H9 (cell line): ENCODE measurements around the gene ZNF618. TPM values are rescaled to one million over a fixed set of nuclear protein-coding genes. Genes with fewer than 3 reads are reported as not detected.
"Not testable (repeated sequence)": the region's sequence is repeated elsewhere in the genome, so short reads cannot be mapped to it uniquely, and the experiment has no call there.

Experiments used
- DNase-seq: peaks from one replicate; pipeline ENCODE4 v3.0.0-alpha.2; 2017
- H2AFZ ChIP-seq: one replicate; pipeline ENCODE4 v1.6.1; 2013; ENCODE audit warnings: mild to moderate bottlenecking, low read length, control low read depth, moderate library complexity
- H2AK5ac ChIP-seq: 2 replicates; pipeline ENCODE4 v1.6.1; 2013; ENCODE audit warnings: low read length, control low read depth, mixed read lengths; ENCODE audit not compliant: insufficient read length
- H2BK120ac ChIP-seq: one replicate; pipeline ENCODE4 v1.6.1; 2013; ENCODE audit warnings: low read depth, mild to moderate bottlenecking, low read length, control low read depth, inconsistent platforms; ENCODE audit not compliant: poor library complexity, severe bottlenecking
- H2BK12ac ChIP-seq: 2 replicates; pipeline ENCODE4 v1.6.1; 2013; ENCODE audit warnings: low read length, control low read depth, mixed read lengths, low read depth; ENCODE audit not compliant: insufficient read length
- H2BK15ac ChIP-seq: 2 replicates; pipeline ENCODE4 v1.6.1; 2013; ENCODE audit warnings: low read depth, low read length, control low read depth
- H2BK20ac ChIP-seq: one replicate; pipeline ENCODE4 v1.6.1; 2013; ENCODE audit warnings: low read depth, mild to moderate bottlenecking, low read length, control low read depth, inconsistent platforms; ENCODE audit not compliant: poor library complexity, severe bottlenecking
- H2BK5ac ChIP-seq: 2 replicates; pipeline ENCODE4 v1.6.1; 2013; ENCODE audit warnings: low read length, control low read depth, mixed read lengths; ENCODE audit not compliant: insufficient read length
- H3K14ac ChIP-seq: 2 replicates; pipeline ENCODE4 v1.6.1; 2013; ENCODE audit warnings: low read length, control low read depth; ENCODE audit not compliant: insufficient read depth
- H3K18ac ChIP-seq: 2 replicates; pipeline ENCODE4 v1.6.1; 2013; ENCODE audit warnings: low read depth, mild to moderate bottlenecking, mixed read lengths, low read length, control low read depth; ENCODE audit not compliant: insufficient read length
- H3K23ac ChIP-seq: 2 replicates; pipeline ENCODE4 v1.6.1; 2013; ENCODE audit warnings: low read length, control low read depth, mixed read lengths, low read depth; ENCODE audit not compliant: insufficient read length
- H3K23me2 ChIP-seq: 2 replicates; pipeline ENCODE4 v1.6.1; 2013; ENCODE audit warnings: low read depth, mild to moderate bottlenecking, mixed read lengths, low read length, control low read depth; ENCODE audit not compliant: insufficient read length, poor library complexity, severe bottlenecking
- H3K27ac ChIP-seq: 2 replicates; pipeline ENCODE4 v1.5.1; 2013; ENCODE audit warnings: low read length, control low read depth, mixed read lengths, low read depth; ENCODE audit not compliant: insufficient read length
- H3K27me3 ChIP-seq: 2 replicates; pipeline ENCODE4 v1.6.1; 2013; ENCODE audit warnings: low read length, control low read depth, inconsistent platforms; ENCODE audit not compliant: insufficient read depth
- H3K4ac ChIP-seq: 2 replicates; pipeline ENCODE4 v1.6.1; 2013; ENCODE audit warnings: low read depth, mild to moderate bottlenecking, control low read depth, inconsistent platforms, low read length, moderate library complexity
- H3K4me1 ChIP-seq: 2 replicates; pipeline ENCODE4 v1.6.1; 2013; ENCODE audit warnings: low read length, control low read depth, inconsistent platforms; ENCODE audit not compliant: insufficient read depth
- H3K4me2 ChIP-seq: 2 replicates; pipeline ENCODE4 v1.6.1; 2013; ENCODE audit warnings: low read length, control low read depth, mixed read lengths; ENCODE audit not compliant: insufficient read length, insufficient read depth
- H3K56ac ChIP-seq: 2 replicates; pipeline ENCODE4 v1.6.1; 2013; ENCODE audit warnings: low read depth, mild to moderate bottlenecking, mixed read lengths, low read length, control low read depth; ENCODE audit not compliant: insufficient read length
- H3K79me1 ChIP-seq: 2 replicates; pipeline ENCODE4 v1.6.1; 2013; ENCODE audit warnings: low read depth, mild to moderate bottlenecking, moderate library complexity, low read length, control low read depth, inconsistent platforms; ENCODE audit not compliant: insufficient read depth, poor library complexity, severe bottlenecking
- H3K79me2 ChIP-seq: 2 replicates; pipeline ENCODE4 v1.6.1; 2013; ENCODE audit warnings: low read length, control low read depth, inconsistent platforms; ENCODE audit not compliant: insufficient read depth
- H3K9ac ChIP-seq: 2 replicates; pipeline ENCODE4 v1.6.1; 2013; ENCODE audit warnings: low read length, control low read depth, mixed read lengths; ENCODE audit not compliant: insufficient read length; ENCODE audit errors: extremely low read depth
- H3K9me3 ChIP-seq: one replicate; pipeline ENCODE4 v1.6.1; 2013; ENCODE audit warnings: low read depth, low read length, inconsistent platforms; ENCODE audit not compliant: control insufficient read depth
- H3T11ph ChIP-seq: one replicate; pipeline ENCODE4 v1.6.1; 2013; ENCODE audit warnings: mild to moderate bottlenecking, low read length, control low read depth, inconsistent platforms
- H4K20me1 ChIP-seq: one replicate; pipeline ENCODE4 v1.6.1; 2013; ENCODE audit not compliant: control insufficient read depth, insufficient read length, insufficient read depth
- H4K5ac ChIP-seq: 2 replicates; pipeline ENCODE4 v1.6.1; 2013; ENCODE audit warnings: low read depth, mild to moderate bottlenecking, mixed read lengths, low read length, control low read depth; ENCODE audit not compliant: insufficient read length
- H4K8ac ChIP-seq: replicated peaks from 2 replicates; pipeline ENCODE4 v1.6.1; 2013; ENCODE audit warnings: low read length, control low read depth, mixed read lengths, low read depth; ENCODE audit not compliant: insufficient read length
- H4K91ac ChIP-seq: 2 replicates; pipeline ENCODE4 v1.6.1; 2013; ENCODE audit warnings: low read depth, mild to moderate bottlenecking, moderate library complexity, mixed read lengths, low read length, control low read depth; ENCODE audit not compliant: insufficient read length
- H3K27ac Mint-ChIP-seq, 3 experiments: 2 replicates in 2 of 3; 3 replicates in 1 of 3; pipeline ENCODE4 v1.8.0; 2020 to 2021; ENCODE audit warnings: mixed read lengths in 3 of 3, mild to moderate bottlenecking in 1 of 3, moderate library complexity in 1 of 3
- H3K27me3 Mint-ChIP-seq: 2 replicates; pipeline ENCODE4 v1.8.0; 2021; ENCODE audit warnings: low read depth, mild to moderate bottlenecking, moderate library complexity, mixed read lengths
- H3K36me3 Mint-ChIP-seq, 3 experiments: 2 replicates in 2 of 3; 3 replicates in 1 of 3; pipeline ENCODE4 v1.8.0; 2020 to 2021; ENCODE audit warnings: low read depth in 3 of 3, mixed read lengths in 3 of 3; ENCODE audit not compliant: insufficient read depth in 1 of 3
- H3K4me1 Mint-ChIP-seq, 2 experiments: 2 replicates each; pipeline ENCODE4 v1.8.0; 2020; ENCODE audit warnings: mixed read lengths in 2 of 2
- H3K4me3 Mint-ChIP-seq, 2 experiments: 2 replicates in 1 of 2; 3 replicates in 1 of 2; pipeline ENCODE4 v1.8.0; 2020 to 2021; ENCODE audit warnings: mild to moderate bottlenecking in 2 of 2, mixed read lengths in 2 of 2, moderate library complexity in 1 of 2
- H3K9me3 Mint-ChIP-seq, 2 experiments: 2 replicates in 1 of 2; 3 replicates in 1 of 2; pipeline ENCODE4 v1.8.0; 2020; ENCODE audit warnings: mild to moderate bottlenecking in 2 of 2, mixed read lengths in 2 of 2, moderate library complexity in 1 of 2
- CTCF ChIP-seq: fragments of 200-600 bp; sonication (generic); conservative IDR thresholded peaks from 3 replicates; pipeline ENCODE4 v1.8.0; 2021; ENCODE audit warnings: antibody characterized with exemption, mild to moderate bottlenecking
- WGBS: extraction: QIAGEN DNeasy Blood & Tissue Kit; methylation state at CpG from one replicate; pipeline ENCODE4 v1.1.7; 2013; ENCODE audit warnings: missing lambda C conversion rate, low lambda C conversion rate, mixed read lengths; ENCODE audit not compliant: insufficient read length; ENCODE audit errors: extremely low coverage; 5-methylcytosine and 5-hydroxymethylcytosine counted together
- total RNA-seq: library from RNA; stranded (reverse); gene quantifications from 2 replicates; pipeline ENCODE4 v1.2.1, GENCODE V29; 2021

Gene ZNF618
- total RNA-seq, 1 experiment from 2014 or later = 13.6 TPM

- WGBS = no CpG with 5 or more reads among the region's 10 CpGs
- no peak overlapping the region for H3K23ac ChIP-seq
These were observed 206.1 kb downstream of the ZNF618 start for GRCh38 chr9:114082017-114082762.

GRCh38 chr9:114082763-114083412 is 206.8 kb downstream of the ZNF618 start:
- H3K23me2 ChIP-seq, H2BK20ac ChIP-seq, H3K79me1 ChIP-seq, H3K79me2 ChIP-seq, H2BK15ac ChIP-seq, H3K23ac ChIP-seq, H3K4me1 ChIP-seq, H3K4me1 Mint-ChIP-seq, H3K18ac ChIP-seq, H3K9me3 ChIP-seq, H3K27ac Mint-ChIP-seq, H3K27ac ChIP-seq, H2BK12ac ChIP-seq, H3K36me3 Mint-ChIP-seq, H3K9ac ChIP-seq, H4K91ac ChIP-seq, H2BK5ac ChIP-seq, H3K4me2 ChIP-seq, H4K20me1 ChIP-seq, H3T11ph ChIP-seq, H2AFZ ChIP-seq, H3K4me3 Mint-ChIP-seq, H2AK5ac ChIP-seq, H3K4ac ChIP-seq, H3K9me3 Mint-ChIP-seq, H3K14ac ChIP-seq, H4K8ac ChIP-seq, H3K56ac ChIP-seq, H2BK120ac ChIP-seq, H3K27me3 ChIP-seq, H4K5ac ChIP-seq, DNase-seq: not testable (repeated sequence)
- WGBS = no CpG with 5 or more reads among the region's 13 CpGs
- peaks cover 25% of the 10 kb centered on the region for H3K27me3 Mint-ChIP-seq

More at GRCh38 chr9:114082017-114082762, 206.1 kb downstream of the ZNF618 start:
- Histone ChIP-seq H3K23me2 (no peaks in the 10 kb centered on the region), H2BK120ac (no peak overlapping the region), H3K4me2 (no peak overlapping the region), H3K27me3 (no peaks in the 10 kb centered on the region), H3K9ac (no peak overlapping the region), H2BK12ac (no peak overlapping the region), H3K9me3 (no peaks in the 10 kb centered on the region), H4K5ac (no peak overlapping the region), H3T11ph (no peak overlapping the region), H3K18ac (no peak overlapping the region), H3K27ac (no peak overlapping the region), H2BK20ac (no peak overlapping the region), H3K4ac (no peak overlapping the region), H2BK15ac (no peak overlapping the region), H4K8ac (no peak overlapping the region), H3K14ac (no peak overlapping the region), H4K20me1 (no peaks in the 10 kb centered on the region), H2AK5ac (no peak overlapping the region), H3K4me1 (no peaks in the 10 kb centered on the region), H3K56ac (no peak overlapping the region), H2AFZ (no peak overlapping the region), H3K79me2 (no peaks in the 10 kb centered on the region), H3K79me1 (no peaks in the 10 kb centered on the region), H4K91ac (no peak overlapping the region), H2BK5ac (no peak overlapping the region)
- peak; percentile 85 for TF ChIP-seq CTCF
- Mint-ChIP-seq H3K9me3 (no peaks in the 10 kb centered on the region), H3K4me1 (0 out of 4 replicates have a peak, but pooled peaks cover 0 to 5% of the 10 kb centered on the region in 2 experiments), H3K36me3 (no peaks in the 10 kb centered on the region), H3K27ac (no peak overlapping the region), H3K4me3 (no peak overlapping the region), H3K27me3 (peaks cover 30% of the 10 kb centered on the region)
- peak; percentile 86 for DNase-seq
